ENCODE results near the gene CCR7.
A peak's percentile ranks its signal among the peaks of the same experiment; 100 is the strongest.

CCR7 gene

GRCh38 chr17:40516581-40517285 lies 48.5 kb downstream of the CCR7 start:
- no peak for TF ChIP-seq CTCF (IDR thresholded peaks at IDR 0.05; ENCODE audit: extremely low read depth, insufficient read depth, missing control alignments)
- in situ Hi-C loops (cut with MboI; ENCODE audit: low pct_unique_long_range_greater_than_20kb, low sequenced_read_pairs, unreplicated experiment) = no loop called here
- DNase-seq (ENCODE audit: low spot score) = peak; percentile 80

GRCh38 chr17:40515491-40516041 lies 49.7 kb downstream of the CCR7 start:
- TF ChIP-seq CTCF (IDR thresholded peaks at IDR 0.05; ENCODE audit: extremely low read depth, insufficient read depth, missing control alignments) = no peak
- DNase-seq (ENCODE audit: low spot score) = no peak
- in situ Hi-C loops (cut with MboI; ENCODE audit: low pct_unique_long_range_greater_than_20kb, low sequenced_read_pairs, unreplicated experiment) = no loop called here

GRCh38 chr17:40515011-40515410 lies 50.3 kb downstream of the CCR7 start:
- no peak for DNase-seq (ENCODE audit: low spot score)
- in situ Hi-C loops (cut with MboI; ENCODE audit: low pct_unique_long_range_greater_than_20kb, low sequenced_read_pairs, unreplicated experiment) = no loop called here
- TF ChIP-seq CTCF (IDR thresholded peaks at IDR 0.05; ENCODE audit: extremely low read depth, insufficient read depth, missing control alignments) = no peak

GRCh38 chr17:40514013-40514875 lies 51.0 kb downstream of the CCR7 start:
- TF ChIP-seq CTCF (IDR thresholded peaks at IDR 0.05; ENCODE audit: extremely low read depth, insufficient read depth, missing control alignments) = no peak
- in situ Hi-C loops (cut with MboI; ENCODE audit: low pct_unique_long_range_greater_than_20kb, low sequenced_read_pairs, unreplicated experiment) = no loop called here
- DNase-seq (ENCODE audit: low spot score) = no peak

- no peak for TF ChIP-seq CTCF (IDR thresholded peaks at IDR 0.05; ENCODE audit: extremely low read depth, insufficient read depth, missing control alignments)
- in situ Hi-C loops (cut with MboI; ENCODE audit: low pct_unique_long_range_greater_than_20kb, low sequenced_read_pairs, unreplicated experiment) = no loop called here
- DNase-seq (ENCODE audit: low spot score) = no peak
Observed at GRCh38 chr17:40511667-40512220, 53.5 kb downstream of the CCR7 start.

- no peak for DNase-seq (ENCODE audit: low spot score)
- TF ChIP-seq CTCF (IDR thresholded peaks at IDR 0.05; ENCODE audit: extremely low read depth, insufficient read depth, missing control alignments) = no peak
- in situ Hi-C loops (cut with MboI; ENCODE audit: low pct_unique_long_range_greater_than_20kb, low sequenced_read_pairs, unreplicated experiment) = no loop called here
Observed at GRCh38 chr17:40511136-40511535, 54.1 kb downstream of the CCR7 start.
